ENCODE data around the gene CASP9.

DNA sequence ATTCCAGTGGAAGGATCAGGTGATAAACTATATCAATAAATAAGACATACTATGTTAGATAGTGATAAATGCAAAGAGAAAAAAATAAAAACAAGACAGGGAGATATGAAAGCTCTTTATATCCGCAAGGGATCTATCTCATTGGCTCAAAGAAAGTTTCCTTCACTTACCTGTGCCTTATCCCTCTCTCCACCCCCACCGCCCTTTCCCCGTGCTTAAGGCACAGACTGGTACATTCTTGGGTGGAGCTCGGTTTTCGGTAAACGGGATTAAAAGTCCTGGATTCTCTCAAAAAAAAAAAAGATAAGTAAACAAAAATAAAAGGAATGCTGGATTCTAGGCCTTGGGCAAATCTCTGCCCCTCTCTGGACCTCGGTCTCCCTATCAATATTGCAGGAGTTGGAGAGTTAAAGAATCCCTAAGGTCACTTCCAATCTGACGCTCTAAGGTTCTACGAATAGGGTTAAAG lies 2.0 kb upstream of the CASP9 start:
- TF ChIP-seq, protein P1, sequence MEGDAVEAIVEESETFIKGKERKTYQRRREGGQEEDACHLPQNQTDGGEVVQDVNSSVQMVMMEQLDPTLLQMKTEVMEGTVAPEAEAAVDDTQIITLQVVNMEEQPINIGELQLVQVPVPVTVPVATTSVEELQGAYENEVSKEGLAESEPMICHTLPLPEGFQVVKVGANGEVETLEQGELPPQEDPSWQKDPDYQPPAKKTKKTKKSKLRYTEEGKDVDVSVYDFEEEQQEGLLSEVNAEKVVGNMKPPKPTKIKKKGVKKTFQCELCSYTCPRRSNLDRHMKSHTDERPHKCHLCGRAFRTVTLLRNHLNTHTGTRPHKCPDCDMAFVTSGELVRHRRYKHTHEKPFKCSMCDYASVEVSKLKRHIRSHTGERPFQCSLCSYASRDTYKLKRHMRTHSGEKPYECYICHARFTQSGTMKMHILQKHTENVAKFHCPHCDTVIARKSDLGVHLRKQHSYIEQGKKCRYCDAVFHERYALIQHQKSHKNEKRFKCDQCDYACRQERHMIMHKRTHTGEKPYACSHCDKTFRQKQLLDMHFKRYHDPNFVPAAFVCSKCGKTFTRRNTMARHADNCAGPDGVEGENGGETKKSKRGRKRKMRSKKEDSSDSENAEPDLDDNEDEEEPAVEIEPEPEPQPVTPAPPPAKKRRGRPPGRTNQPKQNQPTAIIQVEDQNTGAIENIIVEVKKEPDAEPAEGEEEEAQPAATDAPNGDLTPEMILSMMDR (conservative IDR thresholded peaks at IDR 0.05) = no peak
- TF ChIP-seq EZH2 (IDR thresholded peaks at IDR 0.05; ENCODE audit: low read depth) = no peak

All from PC-9 (cell line).